Dedifferentiated amniotic fluid mesenchymal stem cell (primary cell): ENCODE measurements around the gene ASIC2.
A peak's percentile ranks its signal among the peaks of the same experiment; 100 is the strongest.
"Not testable (repeated sequence)": the region's sequence is repeated elsewhere in the genome, so short reads cannot be mapped to it uniquely, and the experiment has no call there.

Experiments used
- DNase-seq: peaks from one replicate; pipeline ENCODE4 v3.0.0-alpha.2; 2016; ENCODE audit errors: extremely low spot score

Gene ASIC2

GRCh38 chr17:33021731-33022408 is 271.2 kb downstream of the ASIC2 start:
- DNase-seq: no peak

GRCh38 chr17:33019161-33019890 is 273.8 kb downstream of the ASIC2 start:
- no peak for DNase-seq

DNA sequence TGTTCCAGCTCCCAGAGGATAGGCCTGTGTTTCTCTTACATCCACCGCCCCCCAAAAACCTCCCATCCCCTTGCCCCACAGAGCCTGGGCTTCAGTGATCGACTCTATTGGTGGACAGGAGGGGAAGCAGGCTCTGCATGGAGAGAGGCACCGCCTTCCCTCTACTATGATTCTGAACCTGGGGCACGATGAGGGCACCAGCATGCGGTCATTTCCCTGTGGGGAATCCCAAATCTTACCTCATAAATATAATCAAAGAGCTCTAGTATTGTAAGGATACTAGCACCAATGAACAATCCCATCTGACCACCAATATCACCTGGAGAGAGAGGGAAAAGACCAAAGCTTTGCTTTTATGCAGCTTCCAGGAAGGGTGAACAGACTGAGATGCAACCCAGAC is 275.7 kb downstream of the ASIC2 start:
- DNase-seq: no peak

DNA sequence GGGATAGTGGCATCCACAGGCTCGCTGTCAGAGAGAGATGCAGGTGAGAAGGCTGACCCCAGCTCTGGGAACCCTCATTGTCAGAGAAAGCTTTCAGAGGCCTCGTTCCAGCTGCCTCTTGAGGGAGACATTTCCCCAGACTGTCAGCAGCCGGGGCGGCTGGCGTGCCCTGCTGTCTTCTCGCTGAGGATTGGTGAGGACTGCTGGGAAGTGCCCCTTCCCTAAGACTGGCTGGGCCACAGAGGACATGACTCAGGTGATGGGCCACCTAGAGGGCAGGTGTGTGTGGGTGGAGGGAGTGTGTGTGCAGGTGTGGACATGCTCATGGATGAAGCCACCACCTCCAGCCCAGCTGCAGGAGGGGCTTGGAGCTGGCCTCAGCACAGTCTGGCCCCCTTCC is 276.2 kb downstream of the ASIC2 start:
- no peak for DNase-seq

DNA sequence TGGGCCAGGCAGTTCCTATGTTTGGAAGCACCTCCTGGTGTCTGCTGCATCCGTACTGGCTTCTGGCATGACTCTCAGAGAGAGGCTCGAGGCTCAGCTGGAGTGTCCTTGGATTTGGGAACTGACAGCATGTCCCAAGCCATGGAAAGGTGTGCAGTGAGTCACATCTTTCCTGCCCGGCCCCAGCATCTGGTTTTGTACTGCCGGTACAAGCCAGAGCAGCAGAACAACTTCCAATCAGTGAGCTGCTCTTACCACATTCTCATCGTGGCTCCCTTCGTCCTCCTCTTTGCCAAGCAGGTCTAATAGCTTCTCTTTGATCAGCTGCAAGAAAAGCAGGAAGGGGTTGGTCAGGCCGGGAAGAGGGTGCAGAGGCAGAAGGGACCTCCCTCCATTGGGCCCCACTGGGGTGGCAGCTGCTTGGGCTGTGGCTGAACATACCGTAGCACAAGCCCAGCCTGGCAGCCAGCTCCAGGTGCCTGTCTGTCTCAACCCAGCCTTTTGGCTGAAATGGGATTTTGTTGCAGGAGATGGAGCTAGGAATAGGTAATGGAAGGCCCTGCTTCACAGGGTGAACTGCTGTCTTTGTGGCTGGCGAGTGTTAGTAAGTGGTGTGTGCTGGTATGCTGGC is 277.3 kb downstream of the ASIC2 start:
- no peak for DNase-seq

GRCh38 chr17:33014751-33015150 is 278.3 kb downstream of the ASIC2 start:
- no peak for DNase-seq

GRCh38 chr17:33013596-33014375 is 279.3 kb downstream of the ASIC2 start:
- DNase-seq: no peak

DNA sequence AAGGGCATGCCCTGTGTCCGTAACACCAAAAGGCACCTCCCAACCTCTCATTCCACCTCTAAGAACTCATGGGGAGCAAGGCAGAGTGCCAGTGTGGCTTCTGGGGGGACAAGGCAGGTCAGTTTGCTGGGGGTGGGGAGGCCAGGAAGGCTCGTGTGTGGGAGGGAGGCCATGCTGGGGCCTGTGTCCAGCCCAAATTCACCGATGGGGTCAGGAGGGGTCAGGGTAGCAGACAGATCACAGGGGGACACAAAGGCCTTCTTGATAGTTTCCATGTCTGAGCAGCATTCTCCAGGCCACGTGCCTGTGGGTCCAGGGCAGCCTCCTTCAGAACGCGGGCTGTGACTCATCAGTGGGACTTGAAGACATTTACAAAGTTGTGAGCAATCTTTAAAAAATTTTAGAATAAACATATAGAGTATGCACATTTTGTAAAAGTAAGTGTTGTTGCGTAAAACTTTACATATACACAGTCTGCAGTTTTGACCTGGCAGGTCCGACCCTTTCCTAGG is 280.5 kb downstream of the ASIC2 start:
- peak; percentile 90 for DNase-seq

- DNase-seq: no peak
Measured at GRCh38 chr17:33009636-33010035, 283.5 kb downstream of the ASIC2 start.

DNA sequence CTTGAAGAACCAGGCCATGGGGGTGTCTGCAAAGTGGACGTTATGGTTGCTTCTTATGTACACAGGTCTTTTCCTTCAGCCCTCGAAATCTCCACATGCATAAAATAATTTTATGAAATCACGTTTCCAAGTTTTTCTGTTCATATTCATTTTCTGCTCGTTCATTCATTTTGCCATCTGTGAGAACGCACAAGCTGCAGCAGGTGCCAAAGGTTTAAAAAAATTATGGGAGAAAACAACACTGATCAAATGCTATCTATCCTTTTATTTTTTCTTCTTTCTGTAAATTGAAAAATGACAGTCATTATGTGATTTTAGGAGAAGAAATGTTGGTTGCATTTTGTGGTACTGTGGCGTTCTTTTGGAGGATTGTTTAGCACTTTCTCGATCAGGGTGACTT is 285.9 kb downstream of the ASIC2 start:
- no peak for DNase-seq

- no peak for DNase-seq
Measured at GRCh38 chr17:33002246-33002645, 290.8 kb downstream of the ASIC2 start.

- DNase-seq: peak; percentile 18
Measured at GRCh38 chr17:32998887-32999228, 294.2 kb downstream of the ASIC2 start.

DNA sequence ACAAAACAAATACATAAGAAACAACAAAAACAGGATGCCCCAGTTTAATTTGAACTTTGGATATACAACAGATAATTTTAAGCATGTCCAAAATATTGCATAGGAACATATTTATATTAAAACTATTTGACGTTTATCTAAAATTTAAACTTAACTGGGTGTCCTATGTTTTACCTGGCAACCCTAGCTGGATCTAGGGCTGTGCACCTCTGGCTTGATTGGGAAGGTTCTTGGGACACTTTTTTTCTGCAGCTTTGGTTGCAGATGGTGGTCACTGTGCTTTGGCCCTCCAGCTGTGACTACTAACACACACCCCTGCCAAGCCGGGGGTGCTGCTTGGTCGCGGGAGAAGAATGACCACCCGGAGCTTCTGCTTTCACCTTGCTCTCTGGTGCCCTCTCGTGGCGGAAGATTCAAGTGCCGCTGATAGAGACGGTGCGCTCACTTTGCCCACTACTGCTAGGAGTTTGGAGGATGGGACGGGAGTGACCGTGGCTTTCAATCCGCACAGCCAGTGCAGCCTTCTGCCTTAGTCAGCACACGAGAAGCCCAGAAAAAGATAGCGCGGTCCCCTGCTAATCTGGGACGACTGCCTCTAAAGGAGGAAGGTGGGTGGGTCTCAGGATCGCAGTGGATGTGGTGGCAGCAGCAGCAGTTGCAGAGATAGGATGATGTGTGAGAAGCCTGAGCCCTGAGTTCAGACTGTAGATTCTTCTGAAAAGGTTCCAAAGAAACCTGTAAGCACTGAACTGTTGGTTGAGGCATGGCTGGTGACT is 294.8 kb downstream of the ASIC2 start:
- peak; percentile 31 for DNase-seq

GRCh38 chr17:32995416-32996045 is 297.6 kb downstream of the ASIC2 start:
- no peak for DNase-seq

DNA sequence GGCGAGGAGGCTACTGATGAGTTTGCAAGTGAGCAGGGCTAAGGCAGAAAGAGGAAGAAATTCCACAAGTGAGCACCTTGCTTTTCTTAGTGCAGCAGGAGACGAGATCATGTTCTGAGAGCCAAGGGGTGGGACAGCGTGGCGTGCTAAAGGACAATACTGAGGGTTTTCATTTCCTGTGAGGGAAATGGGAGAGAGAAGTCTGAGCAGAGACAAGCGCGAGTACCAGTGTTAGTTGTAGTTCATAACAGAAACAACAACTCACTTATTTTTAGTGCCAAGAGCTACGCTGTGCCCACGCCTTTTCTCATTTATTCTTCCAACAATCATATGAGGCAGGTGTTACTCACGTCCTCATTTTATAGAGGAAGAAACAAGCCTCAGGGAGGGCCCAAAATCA is 299.1 kb downstream of the ASIC2 start:
- DNase-seq: no peak

- no peak for DNase-seq
Measured at GRCh38 chr17:32992321-32993033, 300.6 kb downstream of the ASIC2 start.

GRCh38 chr17:32988481-32989101 is 304.5 kb downstream of the ASIC2 start:
- no peak for DNase-seq

DNA sequence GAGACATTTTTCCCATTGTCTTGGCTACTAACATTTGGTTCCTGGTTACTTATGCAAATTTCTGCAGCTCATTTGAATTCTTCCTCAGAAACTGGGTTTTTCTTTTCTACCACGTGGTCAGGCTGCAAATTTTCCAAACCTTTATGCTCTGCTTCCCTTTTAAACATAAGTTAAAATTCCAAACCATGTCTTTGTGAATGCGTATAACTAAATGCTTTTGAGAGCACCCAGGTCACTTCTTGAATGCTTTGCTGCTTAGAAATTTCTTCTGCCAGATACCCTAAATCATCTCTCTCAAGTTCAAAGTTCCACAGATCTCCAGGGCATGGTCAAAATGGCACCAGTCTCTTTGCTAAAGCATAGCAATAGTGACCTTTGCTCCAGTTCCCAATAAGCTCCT is 305.2 kb downstream of the ASIC2 start:
- not testable (repeated sequence) for DNase-seq

DNA sequence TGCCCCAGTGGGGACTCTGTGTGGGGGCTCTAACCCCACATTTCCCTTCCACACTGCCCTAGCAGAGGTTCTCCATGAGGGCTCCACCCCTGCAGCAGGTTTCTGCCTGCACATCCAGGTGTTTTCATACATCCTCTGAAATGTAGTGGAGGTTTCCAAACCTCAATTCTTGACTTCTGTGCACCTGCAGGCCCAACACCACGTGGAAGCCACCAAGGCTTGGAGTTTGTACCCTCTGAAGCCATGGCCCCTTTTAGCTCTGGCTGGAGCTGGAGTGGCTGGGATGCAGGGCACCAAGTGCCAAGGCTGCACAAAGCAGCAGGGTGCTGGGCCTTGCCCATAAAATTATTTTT is 305.7 kb downstream of the ASIC2 start:
- not testable (repeated sequence) for DNase-seq
